Type B pancreatic cell (in vitro differentiated cells): ENCODE data around the gene HCRTR1. TPM values are rescaled to one million over a fixed set of nuclear protein-coding genes. Genes with fewer than 3 reads are reported as not detected.

Source experiments
- DNase-seq: peaks from one replicate; pipeline ENCODE4 v3.0.0; 2021; ENCODE audit warnings: mixed read lengths; ENCODE audit not compliant: unreplicated experiment; ENCODE audit errors: extremely low spot score
- H3K27ac Mint-ChIP-seq: 2 replicates; pipeline ENCODE4 v1.8.0; 2021; ENCODE audit warnings: mild to moderate bottlenecking, mixed read lengths
- H3K27me3 Mint-ChIP-seq: 2 replicates; pipeline ENCODE4 v1.8.0; 2021; ENCODE audit warnings: mixed read lengths
- H3K36me3 Mint-ChIP-seq: 2 replicates; pipeline ENCODE4 v1.8.0; 2021; ENCODE audit warnings: mixed read lengths
- H3K4me1 Mint-ChIP-seq: one replicate; pipeline ENCODE4 v1.8.0; 2021; ENCODE audit warnings: mixed read lengths; ENCODE audit not compliant: unreplicated experiment
- H3K4me3 Mint-ChIP-seq: 2 replicates; pipeline ENCODE4 v1.8.0; 2021; ENCODE audit warnings: mild to moderate bottlenecking, mixed read lengths
- H3K9me3 Mint-ChIP-seq: 2 replicates; pipeline ENCODE4 v1.8.0; 2021; ENCODE audit warnings: mixed read lengths
- CTCF ChIP-seq: fragments of 200-600 bp; sonication (generic); conservative IDR thresholded peaks from 2 replicates; pipeline ENCODE4 v1.5.0; 2021; ENCODE audit warnings: antibody characterized with exemption, mild to moderate bottlenecking
- total RNA-seq: library from RNA; stranded (reverse); gene quantifications from 2 replicates; pipeline ENCODE4 v1.2.1, GENCODE V29; 2021; ENCODE audit warnings: low replicate concordance

Gene HCRTR1
- total RNA-seq, 1 donor from 2014 or later, result not detected

DNA sequence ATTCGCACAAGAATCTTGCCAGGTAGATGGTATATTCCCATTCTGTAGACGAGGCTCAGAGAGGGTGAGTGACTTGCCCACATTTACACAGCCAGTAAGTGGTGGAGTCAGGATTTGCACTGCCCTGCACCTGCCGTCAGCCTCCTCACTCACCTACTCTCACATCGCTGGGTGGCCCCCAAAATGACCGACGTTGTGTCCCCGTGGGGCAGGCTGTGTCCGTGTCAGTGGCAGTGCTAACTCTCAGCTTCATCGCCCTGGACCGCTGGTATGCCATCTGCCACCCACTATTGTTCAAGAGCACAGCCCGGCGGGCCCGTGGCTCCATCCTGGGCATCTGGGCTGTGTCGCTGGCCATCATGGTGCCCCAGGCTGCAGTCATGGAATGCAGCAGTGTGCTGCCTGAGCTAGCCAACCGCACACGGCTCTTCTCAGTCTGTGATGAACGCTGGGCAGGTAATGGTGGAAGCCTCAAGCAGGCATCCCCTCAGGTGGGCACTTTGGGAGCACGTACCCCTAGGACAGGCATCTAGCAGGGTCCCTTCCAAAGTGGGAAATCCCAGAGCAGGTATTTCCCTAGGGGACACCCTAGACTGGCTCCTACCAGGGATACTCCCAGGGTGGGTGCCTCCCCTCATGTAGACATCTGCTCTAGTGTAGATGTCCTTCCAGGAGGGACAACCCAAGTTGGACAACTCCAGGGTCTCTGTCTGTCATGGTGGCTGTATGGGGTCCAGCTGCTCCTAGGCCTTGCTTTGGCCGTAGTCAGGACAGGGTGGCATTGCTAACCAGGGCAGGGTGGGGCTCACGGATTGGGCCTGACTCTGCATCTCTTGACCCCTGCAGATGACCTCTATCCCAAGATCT is 3.4 kb downstream of the HCRTR1 start:
- H3K9me3 Mint-ChIP-seq, result no peaks in the 10 kb centered on the region
- H3K36me3 Mint-ChIP-seq, result no peaks in the 10 kb centered on the region
- no peak overlapping the region for H3K27ac Mint-ChIP-seq
- peaks cover 28% of the 10 kb centered on the region for H3K27me3 Mint-ChIP-seq
- no peak overlapping the region for H3K4me3 Mint-ChIP-seq
- DNase-seq, result no peak
- TF ChIP-seq CTCF, result no peak
- peaks cover 6% of the 10 kb centered on the region for H3K4me1 Mint-ChIP-seq

DNA sequence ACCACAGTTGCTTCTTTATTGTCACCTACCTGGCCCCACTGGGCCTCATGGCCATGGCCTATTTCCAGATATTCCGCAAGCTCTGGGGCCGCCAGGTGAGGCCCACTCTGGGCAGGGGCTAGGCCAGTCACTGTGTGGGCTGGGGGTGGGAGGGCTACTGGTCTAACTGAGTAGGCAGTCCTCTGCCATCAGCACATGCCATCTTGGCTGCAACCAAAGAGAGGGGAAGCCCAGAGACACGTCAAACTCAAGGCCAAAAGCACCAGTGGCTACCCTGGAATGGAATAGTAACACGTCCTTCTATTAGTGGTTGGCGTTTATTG is 4.0 kb downstream of the HCRTR1 start:
- Mint-ChIP-seq H3K27ac (no peak overlapping the region), H3K4me3 (no peak overlapping the region), H3K9me3 (no peaks in the 10 kb centered on the region), H3K27me3 (peaks cover 22% of the 10 kb centered on the region), H3K4me1 (peaks cover 4% of the 10 kb centered on the region), H3K36me3 (no peaks in the 10 kb centered on the region)
- DNase-seq, result no peak
- TF ChIP-seq CTCF, result no peak

- Mint-ChIP-seq H3K4me3 (no peak overlapping the region), H3K27ac (no peak overlapping the region), H3K36me3 (no peaks in the 10 kb centered on the region), H3K27me3 (peaks cover 16% of the 10 kb centered on the region), H3K4me1 (peaks cover 8% of the 10 kb centered on the region), H3K9me3 (no peaks in the 10 kb centered on the region)
- TF ChIP-seq CTCF, result no peak
- no peak for DNase-seq
Measured at GRCh38 chr1:31621847-31622730, 4.6 kb downstream of the HCRTR1 start.

- DNase-seq, result no peak
Measured at GRCh38 chr1:31623365-31623764, 5.9 kb downstream of the HCRTR1 start.

DNA sequence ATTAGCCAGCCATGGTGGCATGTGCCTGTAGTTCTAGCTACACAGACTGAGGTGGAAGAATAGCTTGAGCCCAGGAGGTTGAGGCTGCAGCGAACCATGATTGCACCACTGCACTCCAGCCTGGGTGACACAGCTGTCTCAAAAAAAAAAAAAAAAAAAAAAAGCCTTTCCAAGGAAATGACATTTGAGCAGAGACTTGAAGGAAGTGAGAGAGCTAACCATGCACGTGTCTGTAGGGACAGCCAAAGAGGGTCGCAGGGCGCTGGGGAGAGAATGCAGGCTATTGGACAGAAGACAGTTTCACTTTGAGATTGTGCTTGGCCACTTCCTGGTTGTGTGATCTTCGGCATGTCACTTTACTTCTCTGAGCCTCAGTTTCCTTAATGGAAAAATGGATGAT is 6.8 kb downstream of the HCRTR1 start:
- Mint-ChIP-seq H3K36me3 (no peaks in the 10 kb centered on the region), H3K4me1 (peaks cover 8% of the 10 kb centered on the region), H3K9me3 (no peaks in the 10 kb centered on the region), H3K27ac (no peak overlapping the region), H3K27me3 (peaks cover 3% of the 10 kb centered on the region), H3K4me3 (no peak overlapping the region)
- no peak for DNase-seq
- TF ChIP-seq CTCF, result no peak

More at GRCh38 chr1:31623365-31623764, 5.9 kb downstream of the HCRTR1 start:
- no peaks in the 10 kb centered on the region for H3K36me3 Mint-ChIP-seq
- H3K9me3 Mint-ChIP-seq, result no peaks in the 10 kb centered on the region
- H3K27me3 Mint-ChIP-seq, result peaks cover 11% of the 10 kb centered on the region
- no peak overlapping the region for H3K27ac Mint-ChIP-seq
- H3K4me3 Mint-ChIP-seq, result no peak overlapping the region
- peaks cover 8% of the 10 kb centered on the region for H3K4me1 Mint-ChIP-seq
- no peak for TF ChIP-seq CTCF
